Sciatic nerve (tissue), 2 donors: Measurements from ENCODE around the gene TMEM270. TPM values are rescaled to one million over a fixed set of nuclear protein-coding genes. Genes with fewer than 3 reads are reported as not detected.

Source experiments
- ATAC-seq: fragments of 200-7000 bp; cut with Tn5 transposase; one replicate; pipeline ENCODE4 v1.9.1; 2020; ENCODE audit warnings: mild to moderate bottlenecking, moderate library complexity
- DNase-seq: peaks from one replicate; pipeline ENCODE4 v3.0.0-alpha.2; 2020; ENCODE audit warnings: low spot score
- intact Hi-C: fragments of 100-400 bp; cut with DNase I; formaldehyde crosslinking; loops from one replicate; pipeline ENCODE4 v1.14.2; 2022
- total RNA-seq: library from RNA; stranded (reverse); fragmentation: NEBNext Ultra II Directional; extraction: Animal tissue kit (Norgen Biotek cat#: 25700); gene quantifications from one replicate; pipeline ENCODE4 v1.2.1, GENCODE V29; 2021
- donor health status: DM: no; HTN: no; CAD: no.
- donor health status: DM: no; HTN: no; CAD: no.

Gene TMEM270
- total RNA-seq, 1 donor from 2014 or later: not detected

DNA sequence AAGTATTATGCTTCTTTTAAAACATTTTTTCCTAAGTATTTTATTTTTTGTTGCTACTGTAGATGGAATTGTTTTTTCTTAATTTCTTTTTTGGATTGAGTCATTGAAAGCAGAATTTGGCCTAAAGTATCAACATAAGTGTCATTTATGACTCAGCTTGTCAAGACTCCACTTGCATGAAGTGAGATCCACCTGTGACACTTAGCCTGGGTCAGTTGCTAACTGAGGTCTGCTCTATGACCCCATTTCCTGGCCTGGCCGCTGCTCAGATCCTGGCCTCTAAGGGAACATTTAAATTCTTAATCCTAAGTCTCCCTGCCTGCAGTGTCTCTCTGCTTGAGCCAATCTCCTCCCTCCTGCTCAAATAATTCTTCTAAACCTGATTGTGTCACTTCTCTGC, 35.5 kb downstream of the TMEM270 start:
- no peak for ATAC-seq
- no peak for DNase-seq
- intact Hi-C loops: no loop called here

DNA sequence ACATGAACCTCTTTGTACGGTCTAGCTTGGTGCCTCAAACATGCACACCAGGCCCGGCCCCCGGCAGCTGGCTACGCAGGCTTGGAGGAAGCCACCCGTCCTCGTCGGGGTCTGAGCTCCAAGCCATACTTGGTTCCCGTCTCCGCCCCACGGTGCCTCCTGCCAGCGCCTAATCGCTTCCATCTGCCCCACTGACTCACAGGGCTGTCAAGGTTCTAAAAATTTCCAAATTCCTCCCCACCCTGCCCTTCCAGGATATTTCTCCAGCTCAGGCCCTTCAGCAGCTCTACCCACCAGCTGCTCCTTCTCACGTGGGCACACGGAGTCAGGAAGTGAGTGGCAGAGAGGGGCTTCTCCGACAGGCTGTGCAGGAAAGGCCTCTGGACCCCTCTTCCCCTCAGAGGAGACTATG, 38.8 kb downstream of the TMEM270 start:
- intact Hi-C loops: no loop called here
- DNase-seq (peak; percentile 87), ATAC-seq (peak; percentile 86)

DNA sequence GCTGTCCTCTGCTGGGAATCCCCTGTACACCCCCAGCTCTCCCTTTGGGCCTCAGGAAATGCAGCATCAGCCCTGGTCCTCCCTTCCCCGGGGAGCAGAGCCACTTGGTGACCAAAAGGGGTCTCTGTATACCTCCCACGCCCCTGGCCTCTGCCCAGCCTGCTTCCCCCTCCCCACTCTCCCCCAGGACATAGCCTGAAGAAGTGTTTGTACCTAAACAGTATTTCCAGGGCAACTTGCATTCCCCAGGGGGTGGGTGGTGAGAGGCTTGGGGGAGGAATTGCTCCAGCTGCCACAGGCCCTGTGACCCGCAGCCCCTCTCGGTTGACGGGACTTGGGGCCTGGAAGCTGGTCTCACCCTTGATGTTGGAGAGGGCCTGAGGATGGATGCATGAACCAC, 39.3 kb downstream of the TMEM270 start:
- peak; percentile 38 for ATAC-seq
- no peak for DNase-seq
- intact Hi-C loops: no loop called here

DNA sequence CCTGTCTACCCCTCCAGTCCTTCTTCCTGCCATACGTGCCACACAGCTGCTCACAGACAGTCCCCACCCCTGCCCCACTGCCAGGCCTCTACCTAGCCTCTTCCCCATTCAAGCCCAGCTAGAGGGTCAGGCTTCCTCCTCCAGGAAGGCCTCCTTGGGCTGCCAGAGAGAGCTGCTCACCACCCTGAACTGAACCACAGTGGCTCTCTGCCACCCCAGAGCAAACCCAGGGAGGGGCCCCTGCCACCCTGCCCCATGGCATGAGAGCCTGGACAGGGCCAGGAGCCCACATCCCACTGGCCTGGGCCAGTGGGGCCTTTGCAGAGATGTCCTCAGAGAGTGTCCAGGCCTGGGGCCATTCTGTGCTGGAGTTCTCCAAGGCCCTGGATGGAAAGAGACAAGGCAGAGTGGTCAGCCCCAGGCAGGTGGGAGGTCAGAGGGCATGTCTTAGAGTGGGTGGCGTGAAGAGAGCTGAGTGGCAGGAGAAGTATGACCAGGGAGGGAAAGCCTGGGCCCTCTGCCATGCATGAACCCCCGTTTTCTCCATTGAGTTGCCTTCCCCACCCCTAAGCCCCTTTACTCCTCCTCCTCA, 40.4 kb downstream of the TMEM270 start:
- no peak for DNase-seq
- no peak for ATAC-seq
- intact Hi-C loops: no loop called here

DNA sequence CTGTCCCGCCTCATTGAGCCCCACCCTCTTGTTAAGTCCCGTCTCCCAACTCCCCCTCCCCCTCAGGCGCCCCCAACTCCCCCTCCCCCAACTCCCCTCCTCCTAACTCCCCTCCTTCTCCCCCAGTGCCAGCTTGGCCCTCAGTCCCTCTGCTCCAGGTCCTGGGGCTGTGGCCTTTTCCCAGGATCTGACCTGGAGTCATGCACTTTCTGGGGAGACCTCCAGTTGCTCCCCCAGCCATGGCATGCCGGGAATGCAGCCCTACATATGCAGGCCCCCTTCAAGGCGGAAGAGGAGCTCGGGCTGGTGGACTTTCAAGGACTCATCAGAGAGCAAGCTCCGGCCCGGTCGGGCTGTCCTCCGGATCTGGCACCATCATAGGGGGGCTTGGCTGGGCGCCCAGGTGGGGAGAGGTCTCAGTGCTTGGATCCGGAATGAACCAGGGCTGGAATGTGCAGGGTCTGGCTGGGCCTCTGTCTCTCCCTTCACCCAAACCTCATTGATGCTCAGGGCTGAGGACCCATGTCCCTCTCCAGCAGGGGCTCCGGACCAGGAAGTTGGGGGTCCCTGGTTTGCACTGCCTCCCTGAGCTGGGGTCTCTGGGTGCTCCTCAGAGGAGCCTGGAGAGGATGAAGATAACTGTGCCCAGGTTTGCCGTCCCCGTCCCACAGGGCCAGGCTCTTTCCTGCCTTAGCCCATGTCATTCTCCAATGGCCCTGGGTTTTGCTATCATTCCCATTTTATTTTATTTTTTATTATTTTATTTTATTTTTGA, 41.1 kb downstream of the TMEM270 start:
- ATAC-seq (no peak), DNase-seq (no peak)
- intact Hi-C loops: no loop called here

DNA sequence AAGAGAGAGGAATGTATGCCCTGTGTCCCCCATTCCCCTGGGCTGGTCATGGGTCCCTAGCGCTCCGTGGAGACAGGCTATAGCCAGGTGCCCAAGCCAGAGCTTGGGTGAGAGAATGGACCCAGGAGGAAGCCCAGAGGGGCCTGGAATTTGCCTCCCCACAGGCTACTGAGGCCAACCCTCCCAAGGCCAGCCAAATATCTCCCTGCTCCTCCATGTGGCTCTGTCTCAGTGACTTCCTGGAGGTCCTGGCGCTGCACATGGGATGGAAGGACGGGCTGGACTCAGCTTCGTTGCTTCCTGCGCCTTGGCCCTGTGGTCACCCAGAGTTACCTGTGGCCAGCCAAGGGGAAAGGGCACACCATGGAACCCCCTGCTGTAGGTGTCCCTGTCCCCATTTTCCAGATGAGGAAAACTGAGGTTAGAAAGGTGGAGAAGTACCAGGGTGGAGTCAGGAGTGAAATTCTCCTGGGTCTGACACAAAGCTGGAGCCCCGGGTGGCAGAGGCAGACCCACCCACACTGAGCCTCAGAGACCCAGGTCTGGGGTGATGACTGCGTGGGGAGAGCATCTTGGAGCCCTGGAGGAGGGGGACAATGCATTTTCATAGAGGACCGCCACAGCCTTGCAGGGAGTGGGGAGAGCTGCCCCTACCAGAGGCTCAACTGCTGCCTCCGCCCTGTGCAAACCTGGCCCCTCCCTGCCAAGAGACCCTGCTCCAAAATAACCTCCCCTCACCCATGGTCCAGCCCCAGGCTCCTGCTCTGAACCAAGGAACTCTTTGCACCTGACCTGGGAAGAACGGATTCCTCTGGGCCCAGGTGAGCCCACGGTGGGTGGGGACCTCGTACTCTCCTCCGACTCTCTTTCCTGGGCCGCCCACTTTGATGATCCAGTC, 42.6 kb downstream of the TMEM270 start:
- DNase-seq: peak; percentile 42
- ATAC-seq: no peak
- intact Hi-C loops: no loop called here

DNA sequence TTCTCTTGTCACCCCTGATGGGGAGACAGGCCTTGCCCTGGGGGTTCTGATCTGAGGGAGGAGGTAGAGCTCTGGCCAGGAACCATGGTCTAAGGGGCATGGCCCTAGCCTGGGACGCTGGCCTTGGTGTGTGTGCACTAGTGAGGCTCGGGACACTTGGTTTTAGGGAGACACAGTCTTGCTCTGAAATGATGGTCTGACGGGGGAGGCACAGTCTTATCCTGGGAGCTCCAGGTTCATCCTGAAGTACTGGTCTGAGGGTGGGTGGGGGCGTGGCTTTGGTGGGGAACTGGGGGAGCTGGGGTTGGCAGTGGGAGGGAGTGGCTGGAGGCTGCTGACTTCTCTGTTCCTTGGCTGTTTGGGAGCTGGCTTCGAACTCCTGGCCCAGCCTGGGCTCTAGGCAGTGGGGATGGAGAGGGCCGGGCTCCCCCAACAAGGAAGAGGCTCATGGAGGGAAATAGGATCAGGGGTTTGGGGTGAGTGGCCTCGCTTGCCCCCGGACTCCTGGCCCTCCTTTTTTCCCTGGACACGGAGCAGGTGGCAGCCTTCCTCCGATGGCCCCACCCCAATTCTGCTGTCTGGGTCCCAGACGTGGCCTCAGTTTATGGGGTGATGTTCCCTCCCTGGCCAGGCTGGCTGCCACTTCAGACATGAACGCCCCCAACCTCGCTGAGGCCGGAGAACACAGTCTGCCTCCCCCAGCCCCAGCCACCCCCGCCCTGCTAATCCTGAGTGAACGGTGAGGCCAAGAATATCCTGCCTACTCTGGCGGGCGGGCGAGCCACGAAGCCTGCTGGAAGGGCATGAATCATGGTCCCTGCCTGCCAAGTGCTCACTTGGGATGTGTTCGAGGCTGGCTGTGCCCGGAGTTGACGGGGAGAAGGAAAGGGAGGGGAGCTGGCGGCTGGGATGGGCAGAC, 43.5 kb downstream of the TMEM270 start:
- DNase-seq (peak; percentile 57), ATAC-seq (no peak)
- intact Hi-C loops: no loop called here

DNA sequence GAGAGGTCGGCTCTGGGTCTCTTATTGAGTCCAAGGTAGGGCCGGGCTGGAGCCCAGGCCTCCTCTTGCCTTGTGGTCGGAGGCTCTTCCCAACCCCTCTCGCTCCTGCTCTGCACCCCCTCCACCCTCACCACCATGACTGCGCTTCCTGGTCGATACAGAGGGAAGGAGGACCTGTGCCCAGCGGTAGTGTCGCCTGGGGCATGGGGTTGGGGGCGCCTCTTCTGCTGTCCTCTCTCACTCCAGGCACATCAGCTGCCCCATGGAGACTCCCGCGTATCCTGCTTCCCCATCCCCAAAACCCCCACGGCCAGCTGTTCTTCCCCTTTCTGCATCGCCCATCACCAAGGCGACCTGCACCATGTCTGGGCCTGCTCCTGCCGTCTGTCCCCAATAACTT, 44.4 kb downstream of the TMEM270 start:
- intact Hi-C loops: no loop called here

DNA sequence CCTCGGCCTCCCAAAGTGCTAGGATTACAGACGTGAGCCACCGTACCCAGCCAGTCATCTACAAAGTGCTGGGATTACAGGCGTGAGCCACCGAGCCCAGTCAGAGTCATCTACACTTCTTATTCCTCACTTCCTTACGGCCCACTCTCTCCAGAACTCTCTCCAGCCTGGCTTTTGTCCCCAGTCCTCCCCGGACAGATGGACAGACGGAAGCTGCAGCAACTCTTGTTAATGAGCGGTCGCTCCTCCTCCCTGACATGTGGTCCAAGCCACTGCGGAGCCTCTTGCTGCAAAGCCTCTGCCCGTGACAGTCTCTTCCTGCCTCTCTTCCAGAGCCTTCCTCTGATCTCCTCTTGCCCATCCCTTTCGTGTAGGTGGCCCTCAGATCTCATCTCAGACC, 45.9 kb downstream of the TMEM270 start:
- ATAC-seq (no peak), DNase-seq (peak; percentile 33)
- intact Hi-C loops: no loop called here

More for the DNA sequence above, 44.4 kb downstream of the TMEM270 start:
- no peak for ATAC-seq
- peak; percentile 48 for DNase-seq

DNA sequence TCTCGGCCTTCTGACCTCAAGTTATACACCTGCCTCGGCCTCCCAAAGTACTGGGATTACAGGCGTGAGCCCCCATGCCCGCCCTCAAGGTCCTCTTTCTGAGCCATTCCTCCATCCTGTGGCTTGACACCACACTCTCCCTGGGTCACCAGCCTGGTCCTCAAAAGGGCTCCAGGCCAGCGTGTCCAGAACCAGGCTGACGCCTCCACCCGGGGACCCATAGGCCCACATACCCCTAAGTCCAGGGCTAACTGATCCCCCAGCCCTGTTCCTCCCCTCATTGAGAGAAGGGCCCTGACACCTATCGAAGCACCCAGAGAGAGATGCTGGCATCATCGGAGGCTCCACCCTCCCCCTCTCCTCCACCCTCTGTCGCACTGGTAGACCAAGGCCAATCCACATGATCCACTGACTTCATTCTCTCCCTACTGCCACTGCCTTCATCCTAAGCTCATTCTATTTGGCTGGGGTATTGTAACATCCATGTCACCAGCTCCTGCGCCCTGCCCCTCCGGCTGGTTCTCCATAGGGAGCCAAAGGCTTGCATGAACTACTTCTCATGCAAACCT, 46.7 kb downstream of the TMEM270 start:
- ATAC-seq: no peak
- intact Hi-C loops: no loop called here
- peak; percentile 44 for DNase-seq

DNA sequence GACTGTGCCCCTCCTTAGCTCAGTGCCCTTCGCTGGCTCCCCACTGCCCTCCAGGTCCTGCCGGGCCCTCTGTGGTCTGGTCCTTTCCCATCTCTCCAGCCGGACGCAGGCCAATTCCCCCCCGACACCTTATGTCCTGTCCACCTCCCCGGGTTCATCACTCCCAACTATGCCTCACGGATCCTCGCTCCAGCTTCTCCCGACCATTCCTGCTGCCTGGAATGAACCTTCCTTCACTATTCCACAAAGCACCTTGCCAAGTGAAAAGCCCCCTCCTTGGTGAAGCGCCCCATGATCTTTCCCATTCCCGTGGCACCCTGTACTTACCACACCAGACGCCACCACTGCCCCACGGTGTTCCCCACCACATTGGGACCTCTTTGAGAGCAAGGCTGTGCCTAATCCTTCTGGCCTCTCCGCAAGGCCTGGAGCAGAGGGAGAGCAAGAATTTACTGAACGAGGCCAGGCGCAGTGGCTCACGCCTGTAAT, 47.2 kb downstream of the TMEM270 start:
- DNase-seq (peak; percentile 56), ATAC-seq (no peak)
- intact Hi-C loops: no loop called here

DNA sequence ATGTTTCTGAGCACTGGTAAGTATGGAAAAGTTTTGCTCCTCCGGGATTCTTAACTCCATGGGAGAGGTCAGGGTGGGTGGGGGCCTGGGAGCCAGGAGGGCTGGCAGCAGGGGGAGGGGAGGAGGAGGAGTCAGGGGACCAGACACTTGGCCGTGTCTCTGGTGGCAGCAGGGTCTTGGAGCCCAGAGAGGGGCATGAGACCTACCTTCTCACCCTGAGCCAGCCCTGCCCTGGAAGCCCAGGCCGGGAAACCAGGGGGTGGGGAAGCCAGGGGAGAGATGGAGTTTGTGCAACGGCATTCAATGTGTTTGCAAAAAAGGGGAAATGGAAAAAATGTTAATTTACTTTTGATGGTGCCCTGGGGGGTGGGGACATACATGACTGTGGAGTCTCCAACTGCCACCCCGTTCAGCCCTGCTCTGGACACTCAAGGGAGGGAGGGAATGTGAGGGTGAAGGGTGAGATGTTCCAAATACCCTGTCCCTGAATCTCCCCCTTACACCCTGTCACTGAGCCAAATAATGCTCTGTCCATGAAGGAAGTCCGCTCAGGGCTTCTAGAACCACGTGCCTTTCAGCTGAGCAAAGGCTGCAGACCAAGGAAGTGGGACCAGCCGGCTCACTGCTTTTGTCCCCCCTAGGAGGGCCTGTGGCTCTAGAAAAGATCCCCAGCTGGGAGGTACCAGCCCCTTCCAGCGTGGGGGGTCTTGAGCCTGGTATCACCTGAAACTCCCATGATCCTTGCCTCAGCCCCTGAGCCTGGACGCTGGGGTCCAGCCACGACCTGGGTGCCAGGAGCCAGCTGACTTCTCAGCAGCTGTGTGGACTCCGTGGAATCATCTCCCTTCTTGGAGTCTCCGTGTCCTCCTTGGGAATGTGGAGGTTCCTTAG, 48.3 kb downstream of the TMEM270 start:
- intact Hi-C loops: no loop called here
- ATAC-seq (peak; percentile 61), DNase-seq (no peak)

DNA sequence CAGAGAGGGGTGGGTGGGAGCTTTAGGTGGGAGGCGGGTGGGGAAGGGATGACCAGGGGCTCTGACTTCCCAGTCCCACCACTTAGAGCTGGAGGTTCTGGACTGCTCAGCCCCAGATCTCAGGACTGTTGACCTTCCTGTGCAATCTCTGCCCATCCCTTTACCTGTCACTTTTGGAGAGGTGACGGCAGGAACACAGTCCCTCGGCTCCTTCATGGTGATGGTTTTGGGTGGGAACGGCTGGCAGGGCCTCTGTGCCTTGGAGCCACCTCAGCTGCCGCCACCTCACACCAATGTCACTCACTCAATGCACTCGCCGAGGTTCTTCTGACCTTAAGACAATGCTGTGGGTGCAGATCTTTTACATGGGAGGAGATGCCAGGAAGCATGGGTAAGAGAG, 49.0 kb downstream of the TMEM270 start:
- ATAC-seq (no peak), DNase-seq (no peak)
- intact Hi-C loops: no loop called here

DNA sequence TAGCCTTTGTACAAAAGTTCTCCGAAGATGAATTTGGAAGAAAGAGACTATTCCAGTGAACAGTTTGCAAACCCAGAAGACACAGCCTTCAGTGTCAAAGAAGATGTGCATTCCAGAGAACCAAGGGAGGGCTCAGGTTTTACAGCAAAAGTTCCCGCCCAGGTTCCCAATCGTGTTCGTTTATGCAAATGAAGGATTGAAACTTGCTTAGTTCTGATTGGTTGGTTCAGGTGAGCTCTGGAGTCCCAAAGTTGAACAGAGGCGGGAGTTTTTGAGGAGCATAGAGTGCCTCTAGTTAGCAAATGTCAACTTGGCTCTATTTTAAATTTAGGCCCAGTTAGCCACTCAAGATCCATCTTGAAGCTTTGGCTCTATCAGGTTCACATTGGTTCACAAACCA, 51.3 kb downstream of the TMEM270 start:
- DNase-seq (no peak), ATAC-seq (no peak)
- intact Hi-C loops: no loop called here
